ENCODE data around the gene ABHD16B. TPM values are rescaled to one million over a fixed set of nuclear protein-coding genes. Genes with fewer than 3 reads are reported as not detected.

The ABHD16B gene
- total and polyA plus RNA-seq, 10 of the 15 experiments (the other 5 are each of a cell fraction or from before 2014, with no cell fraction given) = 0.13 TPM; not detected in 9

DNA sequence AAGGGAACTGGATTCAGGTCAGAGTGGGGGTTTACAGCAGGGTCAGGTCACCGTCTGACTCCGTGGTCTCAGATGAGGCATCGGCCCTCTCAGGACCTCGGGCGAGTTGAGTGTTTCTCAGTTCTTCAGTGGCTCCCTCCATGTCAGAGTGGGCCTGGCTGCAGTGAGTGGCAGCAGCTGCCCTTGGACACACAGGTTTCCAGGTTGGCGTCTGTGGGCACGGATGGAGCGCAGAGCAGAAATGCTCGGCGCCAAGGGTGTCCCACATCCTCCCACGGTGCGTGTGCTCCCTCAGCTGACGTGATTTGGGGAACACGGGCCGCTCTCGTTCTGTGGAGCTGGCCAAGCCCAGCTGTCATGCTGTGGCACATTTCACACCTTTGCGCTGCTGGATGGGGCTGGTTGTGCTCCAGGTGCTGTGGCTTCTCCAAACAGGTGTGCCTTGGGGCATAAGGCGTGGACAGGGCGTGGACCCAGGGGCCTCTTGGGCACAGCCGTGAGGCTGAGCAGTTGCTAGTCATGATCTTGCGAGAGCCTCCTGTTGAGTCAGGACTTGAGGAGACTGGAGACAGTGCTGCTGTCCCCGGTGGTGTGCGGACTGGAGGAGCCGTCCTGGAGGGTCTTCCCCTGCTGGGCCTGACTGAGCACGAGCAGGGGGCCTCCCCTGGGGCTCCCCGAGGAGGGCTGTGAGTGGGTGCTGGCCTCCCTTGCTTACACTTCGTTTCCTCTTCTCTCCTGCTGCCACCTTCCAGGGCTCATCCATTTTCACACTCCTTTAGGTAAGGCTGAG is 24.2 kb downstream of the ABHD16B start (continued):
- TF ChIP-seq CHD1 (IDR thresholded peaks at IDR 0.05; ENCODE audit: low read depth, low read length) = no peak
- no peak for TF ChIP-seq IKZF1 (conservative IDR thresholded peaks at IDR 0.05)
- TF ChIP-seq NRF1 (conservative IDR thresholded peaks at IDR 0.05; ENCODE audit: low read depth, low read length) = no peak
- peak; percentile 53; the same call in 1 of the 2 replicates for TF ChIP-seq POLR2A (IDR thresholded peaks at IDR 0.05; ENCODE audit: low read depth, low read length)
- TF ChIP-seq ZSCAN29 (IDR thresholded peaks at IDR 0.05) = no peak
- TF ChIP-seq POLR2AphosphoS2 (IDR thresholded peaks at IDR 0.05; ENCODE audit: low read depth, low read length) = no peak
- no peak for TF ChIP-seq NFIC (IDR thresholded peaks at IDR 0.05; ENCODE audit: low read depth, low read length)
- TF ChIP-seq BHLHE40 (IDR thresholded peaks at IDR 0.05; ENCODE audit: borderline replicate concordance in 1 of 2, low read depth in 2 of 2, low read length in 1 of 2) = peak; percentile 45 to 59; a peak in 2 of 4 replicates

DNA sequence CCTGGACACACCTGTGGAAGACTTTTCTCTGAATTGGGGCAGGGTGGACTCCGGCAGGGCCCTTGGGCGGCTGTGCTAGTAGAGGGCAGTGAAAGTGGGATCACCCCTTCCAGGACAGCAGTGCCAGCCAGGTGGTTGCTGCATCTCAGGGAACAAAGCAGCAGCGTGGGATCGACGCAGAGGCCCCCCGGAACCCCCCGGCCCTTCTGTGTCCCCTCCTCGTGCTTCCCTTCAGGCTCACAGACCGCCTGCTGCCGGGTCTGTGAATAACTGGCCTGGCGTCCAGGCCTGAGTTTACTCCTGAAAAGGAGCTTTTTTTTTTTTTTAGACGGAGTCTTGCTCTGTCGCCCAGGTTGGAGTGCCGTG is 24.7 kb downstream of the ABHD16B start:
- Histone ChIP-seq H4K20me1 (ENCODE audit: control insufficient read depth, insufficient read depth) (no peaks in the 10 kb centered on the region), H2AFZ (ENCODE audit: control insufficient read depth, low read depth, low read length) (no peak overlapping the region), H3K4me2 (ENCODE audit: control insufficient read depth, insufficient read depth) (no peak overlapping the region), H3K4me3 (no peak overlapping the region), H3K79me2 (ENCODE audit: control insufficient read depth, insufficient read depth, low read length) (no peaks in the 10 kb centered on the region), H3K9ac (ENCODE audit: control insufficient read depth, insufficient read depth, low read length) (no peak overlapping the region), H3K27me3 (replicated peaks in 1 of 2; ENCODE audit: control insufficient read depth in 2 of 2, insufficient read depth in 2 of 2, low read length in 1 of 2) (no peaks in the 10 kb centered on the region), H3K4me1 (ENCODE audit: control insufficient read depth, insufficient read depth, low read length) (0 out of 2 replicates have a peak, but pooled peaks cover 3% of the 10 kb centered on the region), H3K9me3 (replicated peaks; ENCODE audit: control insufficient read depth, insufficient read depth, low read length) (no peaks in the 10 kb centered on the region), H3K36me3 (ENCODE audit: control insufficient read depth in 2 of 2, insufficient read depth in 2 of 2, low read length in 1 of 2) (peaks cover 15 to 38% of the 10 kb centered on the region in 2 experiments), H3K27ac (ENCODE audit: control insufficient read depth, insufficient read depth) (no peak overlapping the region)
- ATAC-seq (no peak), DNase-seq (ENCODE audit: low read depth, low spot score) (no peak), FAIRE-seq (no peak)
- BruUV-seq (replicated peaks) = no TSS peak
- WGBS (ENCODE audit: insufficient coverage, insufficient replicate concordance, low lambda C conversion rate, missing lambda C conversion rate) = 97% methylated on average over 10 of the region's 14 CpGs
- TF ChIP-seq BCL11A (IDR thresholded peaks at IDR 0.05; ENCODE audit: low read depth, low read length) (no peak), GATAD2B (conservative IDR thresholded peaks at IDR 0.05; ENCODE audit: low read depth) (no peak), KLF5 (IDR thresholded peaks at IDR 0.05; ENCODE audit: partially characterized antibody) (no peak), ZBED1 (IDR thresholded peaks at IDR 0.05; ENCODE audit: borderline replicate concordance) (no peak), PAX5 (IDR thresholded peaks at IDR 0.05; ENCODE audit: borderline replicate concordance, low read depth, low read length) (no peak), STAT1 (conservative IDR thresholded peaks at IDR 0.05) (no peak), ASH2L (IDR thresholded peaks at IDR 0.05; ENCODE audit: borderline replicate concordance, low read depth) (no peak), HDAC6 (IDR thresholded peaks at IDR 0.05; ENCODE audit: unreplicated experiment) (no peak), RFX5 (IDR thresholded peaks at IDR 0.05; ENCODE audit: low read depth, low read length) (no peak)
- TF ChIP-seq, protein P1, sequence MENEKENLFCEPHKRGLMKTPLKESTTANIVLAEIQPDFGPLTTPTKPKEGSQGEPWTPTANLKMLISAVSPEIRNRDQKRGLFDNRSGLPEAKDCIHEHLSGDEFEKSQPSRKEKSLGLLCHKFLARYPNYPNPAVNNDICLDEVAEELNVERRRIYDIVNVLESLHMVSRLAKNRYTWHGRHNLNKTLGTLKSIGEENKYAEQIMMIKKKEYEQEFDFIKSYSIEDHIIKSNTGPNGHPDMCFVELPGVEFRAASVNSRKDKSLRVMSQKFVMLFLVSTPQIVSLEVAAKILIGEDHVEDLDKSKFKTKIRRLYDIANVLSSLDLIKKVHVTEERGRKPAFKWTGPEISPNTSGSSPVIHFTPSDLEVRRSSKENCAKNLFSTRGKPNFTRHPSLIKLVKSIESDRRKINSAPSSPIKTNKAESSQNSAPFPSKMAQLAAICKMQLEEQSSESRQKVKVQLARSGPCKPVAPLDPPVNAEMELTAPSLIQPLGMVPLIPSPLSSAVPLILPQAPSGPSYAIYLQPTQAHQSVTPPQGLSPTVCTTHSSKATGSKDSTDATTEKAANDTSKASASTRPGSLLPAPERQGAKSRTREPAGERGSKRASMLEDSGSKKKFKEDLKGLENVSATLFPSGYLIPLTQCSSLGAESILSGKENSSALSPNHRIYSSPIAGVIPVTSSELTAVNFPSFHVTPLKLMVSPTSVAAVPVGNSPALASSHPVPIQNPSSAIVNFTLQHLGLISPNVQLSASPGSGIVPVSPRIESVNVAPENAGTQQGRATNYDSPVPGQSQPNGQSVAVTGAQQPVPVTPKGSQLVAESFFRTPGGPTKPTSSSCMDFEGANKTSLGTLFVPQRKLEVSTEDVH (IDR thresholded peaks at IDR 0.05; ENCODE audit: low read depth, partially characterized antibody) = no peak
- ChIA-PET SMC1A (ENCODE audit: uncharacterized antibody, unreplicated experiment) (no interaction called here), CTCF (no interaction called here), POLR2A (no interaction called here), RAD21 (ENCODE audit: unreplicated experiment) (no interaction called here)
- in situ Hi-C loops (cut with MboI) = no loop called here
- intact Hi-C loops (cut with micrococcal nuclease; ENCODE audit: unreplicated experiment) = no loop called here
